ENCODE measurements around the gene DIPK1B. TPM values are rescaled to one million over a fixed set of nuclear protein-coding genes. Genes with fewer than 3 reads are reported as not detected.

The DIPK1B gene
- total and polyA plus RNA-seq, 10 of the 15 experiments (the other 5 are each of a cell fraction or from before 2014, with no cell fraction given), result 0.08 to 0.28 (median 0.13) TPM; not detected in 3

GRCh38 chr9:136698635-136699246 lies 13.6 kb upstream of the DIPK1B start:
- 60% methylated on average over 10 of the region's 11 CpGs for WGBS (ENCODE audit: insufficient coverage, insufficient replicate concordance, low lambda C conversion rate, missing lambda C conversion rate)
- in situ Hi-C loops (cut with MboI) (no loop called here), intact Hi-C loops (cut with micrococcal nuclease; ENCODE audit: unreplicated experiment) (no loop called here)
- Histone ChIP-seq H3K9ac (ENCODE audit: control insufficient read depth, insufficient read depth, low read length) (no peak overlapping the region), H3K4me2 (ENCODE audit: control insufficient read depth, insufficient read depth) (no peak overlapping the region), H3K27me3 (replicated peaks in 1 of 2; ENCODE audit: control insufficient read depth in 2 of 2, insufficient read depth in 2 of 2, low read length in 1 of 2) (no peaks in the 10 kb centered on the region), H2AFZ (ENCODE audit: control insufficient read depth, low read depth, low read length) (no peak overlapping the region), H3K4me1 (ENCODE audit: control insufficient read depth, insufficient read depth, low read length) (peaks cover 24% of the 10 kb centered on the region), H3K27ac (ENCODE audit: control insufficient read depth, insufficient read depth) (no peak overlapping the region), H3K79me2 (ENCODE audit: control insufficient read depth, insufficient read depth, low read length) (no peaks in the 10 kb centered on the region), H4K20me1 (ENCODE audit: control insufficient read depth, insufficient read depth) (no peaks in the 10 kb centered on the region), H3K4me3 (no peak overlapping the region), H3K36me3 (ENCODE audit: control insufficient read depth in 2 of 2, insufficient read depth in 2 of 2, low read length in 1 of 2) (no peaks in the 10 kb centered on the region), H3K9me3 (replicated peaks; ENCODE audit: control insufficient read depth, insufficient read depth, low read length) (no peaks in the 10 kb centered on the region)
- CTCF ChIA-PET, result no interaction called here
- FAIRE-seq (no peak), ATAC-seq (no peak), DNase-seq (ENCODE audit: low read depth, low spot score) (no peak)
- POLR2A ChIA-PET, result interaction anchor here (0.8 kb wide), 1 partner anchor 31 kb away, joined by 3 read pairs; no protein-coding TSS in a partner anchor
- RAD21 ChIA-PET (ENCODE audit: unreplicated experiment), result interaction anchor here (0.6 to 1.2 kb wide), 4 partner anchors 43 to 282 kb away, joined by 3 read pairs; no protein-coding TSS in a partner anchor
- TF ChIP-seq IKZF2 (IDR thresholded peaks at IDR 0.05) (no peak), NFYA (IDR thresholded peaks at IDR 0.05; ENCODE audit: borderline replicate concordance, low read depth, low read length) (no peak), PAX8 (IDR thresholded peaks at IDR 0.05) (no peak), TAF1 (IDR thresholded peaks at IDR 0.05; ENCODE audit: borderline replicate concordance, low read depth, low read length) (no peak), MTA2 (IDR thresholded peaks at IDR 0.05; ENCODE audit: low read depth) (no peak), NFIC (IDR thresholded peaks at IDR 0.05; ENCODE audit: low read depth, low read length) (no peak), RAD21 (IDR thresholded peaks at IDR 0.05; ENCODE audit: insufficient read depth, low read depth, low read length) (no peak), MYC (IDR thresholded peaks at IDR 0.05; ENCODE audit: insufficient read depth, insufficient read length, insufficient replicate concordance, low read length, severe bottlenecking) (no peak), SMC3 (IDR thresholded peaks at IDR 0.05; ENCODE audit: borderline replicate concordance, low read length) (no peak), E2F8 (IDR thresholded peaks at IDR 0.05; ENCODE audit: low read depth, partially characterized antibody) (no peak), HCFC1 (IDR thresholded peaks at IDR 0.05; ENCODE audit: low read length) (no peak)
- TF ChIP-seq, protein P1, sequence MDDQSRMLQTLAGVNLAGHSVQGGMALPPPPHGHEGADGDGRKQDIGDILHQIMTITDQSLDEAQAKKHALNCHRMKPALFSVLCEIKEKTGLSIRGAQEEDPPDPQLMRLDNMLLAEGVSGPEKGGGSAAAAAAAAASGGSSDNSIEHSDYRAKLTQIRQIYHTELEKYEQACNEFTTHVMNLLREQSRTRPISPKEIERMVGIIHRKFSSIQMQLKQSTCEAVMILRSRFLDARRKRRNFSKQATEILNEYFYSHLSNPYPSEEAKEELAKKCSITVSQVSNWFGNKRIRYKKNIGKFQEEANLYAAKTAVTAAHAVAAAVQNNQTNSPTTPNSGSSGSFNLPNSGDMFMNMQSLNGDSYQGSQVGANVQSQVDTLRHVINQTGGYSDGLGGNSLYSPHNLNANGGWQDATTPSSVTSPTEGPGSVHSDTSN (IDR thresholded peaks at IDR 0.05; ENCODE audit: insufficient replicate concordance, low read depth, low read length), result no peak
- TF ChIP-seq, protein P2, sequence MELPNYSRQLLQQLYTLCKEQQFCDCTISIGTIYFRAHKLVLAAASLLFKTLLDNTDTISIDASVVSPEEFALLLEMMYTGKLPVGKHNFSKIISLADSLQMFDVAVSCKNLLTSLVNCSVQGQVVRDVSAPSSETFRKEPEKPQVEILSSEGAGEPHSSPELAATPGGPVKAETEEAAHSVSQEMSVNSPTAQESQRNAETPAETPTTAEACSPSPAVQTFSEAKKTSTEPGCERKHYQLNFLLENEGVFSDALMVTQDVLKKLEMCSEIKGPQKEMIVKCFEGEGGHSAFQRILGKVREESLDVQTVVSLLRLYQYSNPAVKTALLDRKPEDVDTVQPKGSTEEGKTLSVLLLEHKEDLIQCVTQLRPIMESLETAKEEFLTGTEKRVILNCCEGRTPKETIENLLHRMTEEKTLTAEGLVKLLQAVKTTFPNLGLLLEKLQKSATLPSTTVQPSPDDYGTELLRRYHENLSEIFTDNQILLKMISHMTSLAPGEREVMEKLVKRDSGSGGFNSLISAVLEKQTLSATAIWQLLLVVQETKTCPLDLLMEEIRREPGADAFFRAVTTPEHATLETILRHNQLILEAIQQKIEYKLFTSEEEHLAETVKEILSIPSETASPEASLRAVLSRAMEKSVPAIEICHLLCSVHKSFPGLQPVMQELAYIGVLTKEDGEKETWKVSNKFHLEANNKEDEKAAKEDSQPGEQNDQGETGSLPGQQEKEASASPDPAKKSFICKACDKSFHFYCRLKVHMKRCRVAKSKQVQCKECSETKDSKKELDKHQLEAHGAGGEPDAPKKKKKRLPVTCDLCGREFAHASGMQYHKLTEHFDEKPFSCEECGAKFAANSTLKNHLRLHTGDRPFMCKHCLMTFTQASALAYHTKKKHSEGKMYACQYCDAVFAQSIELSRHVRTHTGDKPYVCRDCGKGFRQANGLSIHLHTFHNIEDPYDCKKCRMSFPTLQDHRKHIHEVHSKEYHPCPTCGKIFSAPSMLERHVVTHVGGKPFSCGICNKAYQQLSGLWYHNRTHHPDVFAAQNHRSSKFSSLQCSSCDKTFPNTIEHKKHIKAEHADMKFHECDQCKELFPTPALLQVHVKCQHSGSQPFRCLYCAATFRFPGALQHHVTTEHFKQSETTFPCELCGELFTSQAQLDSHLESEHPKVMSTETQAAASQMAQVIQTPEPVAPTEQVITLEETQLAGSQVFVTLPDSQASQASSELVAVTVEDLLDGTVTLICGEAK (IDR thresholded peaks at IDR 0.05; ENCODE audit: borderline replicate concordance), result no peak
- SMC1A ChIA-PET (ENCODE audit: uncharacterized antibody, unreplicated experiment), result interaction anchor here (0.7 kb wide), 1 partner anchor 11 kb away, joined by 3 read pairs; no protein-coding TSS in a partner anchor
- BruUV-seq (replicated peaks), result no TSS peak

Data from GM12878 (cell line).